ENCODE measurements around the gene YBX2.

The YBX2 gene

DNA sequence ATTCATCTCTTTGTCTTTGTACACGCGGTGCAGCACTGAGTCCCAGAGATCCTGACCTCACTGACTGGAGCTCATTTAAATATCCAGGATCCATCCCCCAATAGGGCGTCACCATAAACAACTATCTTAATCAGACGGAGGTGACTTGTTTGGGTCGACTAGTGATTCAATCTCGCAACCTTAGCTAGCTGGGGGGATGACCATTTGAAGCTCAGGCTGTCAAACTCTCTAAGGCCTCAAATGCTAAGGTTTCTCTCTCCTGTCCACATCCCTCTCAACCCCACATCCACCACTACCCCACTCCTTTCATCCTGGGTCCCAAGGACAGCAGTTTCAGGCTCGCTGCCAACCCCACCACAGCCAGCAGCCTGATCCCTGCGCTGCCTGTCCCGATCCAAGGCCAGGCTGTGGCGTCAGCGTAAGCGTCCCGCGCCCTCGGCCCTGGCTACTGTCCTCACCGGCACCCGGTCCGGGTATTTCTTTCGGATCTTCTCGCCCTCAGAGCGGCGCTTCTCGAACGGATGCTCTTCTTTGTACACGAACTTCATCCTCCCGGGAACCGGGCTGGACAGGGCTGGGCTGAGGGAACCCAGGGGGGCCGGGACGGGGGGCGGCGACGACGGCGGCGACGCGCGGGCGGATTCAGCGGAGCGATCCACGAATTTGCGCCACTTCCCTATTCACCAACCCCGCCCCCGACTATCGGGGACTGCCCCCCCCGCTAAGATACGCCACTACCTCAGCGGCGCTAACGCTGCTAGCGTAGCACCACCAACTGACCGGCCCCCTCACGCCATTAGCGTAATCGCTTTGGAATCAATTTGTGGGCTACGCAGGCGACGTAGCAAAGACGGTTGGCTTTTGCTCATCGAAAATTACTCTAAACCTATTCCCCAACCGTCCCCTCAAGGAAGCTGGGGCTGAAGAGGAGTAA, 52.4 kb downstream of the YBX2 start, which contains the start of gene GABARAP:
GABARAP (minus strand) TSS at position 667 of the 934 bp plus-strand sequence; CDS start at position 548, 119 bp downstream.
- peak; percentile 93 for DNase-seq

DNA sequence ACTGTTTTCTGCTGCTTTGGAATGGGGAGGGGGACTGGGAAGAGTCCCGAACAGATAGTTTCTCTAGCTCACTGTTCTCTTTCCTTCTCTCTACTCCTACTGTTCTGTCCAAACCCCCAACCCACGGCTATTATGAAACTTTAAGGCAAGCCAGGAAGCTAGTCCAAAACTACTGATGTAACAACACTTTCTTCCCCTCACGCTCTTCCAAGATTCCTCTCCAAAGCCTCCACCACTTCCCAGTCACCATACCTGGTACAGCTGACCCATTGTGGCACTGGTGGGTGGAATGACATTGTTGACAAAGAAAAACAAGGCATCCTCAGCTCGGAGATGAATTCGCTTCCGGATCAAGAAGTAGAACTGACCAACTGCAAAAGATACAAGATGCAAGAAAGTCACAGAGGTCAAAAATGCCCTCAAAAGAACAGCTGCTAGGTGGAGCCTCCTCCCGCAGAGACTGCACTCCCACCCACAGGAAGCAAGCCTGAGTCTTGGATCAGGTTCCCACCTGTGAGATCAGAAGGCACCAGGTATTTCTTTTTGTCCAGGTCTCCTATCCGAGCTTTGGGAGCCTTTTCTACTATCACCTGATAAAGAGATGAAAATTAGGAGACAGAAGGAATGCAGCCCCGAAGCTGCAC, 53.2 kb downstream of the YBX2 start:
- DNase-seq, result no peak

DNA sequence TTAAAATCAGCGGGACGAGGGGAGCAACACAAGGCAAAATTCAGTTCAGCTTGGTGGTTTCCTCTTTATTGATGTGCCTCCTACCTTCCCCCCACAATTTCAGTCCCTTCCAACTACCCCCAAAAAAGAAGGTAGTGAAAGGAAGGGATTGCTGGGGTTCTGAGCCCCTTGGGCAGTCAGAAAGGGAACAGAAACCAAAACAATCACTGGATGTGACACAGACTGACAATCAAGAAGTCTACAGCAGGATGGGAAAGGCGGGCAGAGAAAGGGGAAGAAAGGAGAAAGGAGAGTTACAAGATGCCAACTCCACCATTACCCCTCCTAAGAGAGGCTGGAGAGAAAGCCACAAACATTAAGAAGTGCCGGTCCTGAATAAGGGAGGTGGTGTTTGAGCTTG, 54.1 kb downstream of the YBX2 start:
- no peak for DNase-seq

DNA sequence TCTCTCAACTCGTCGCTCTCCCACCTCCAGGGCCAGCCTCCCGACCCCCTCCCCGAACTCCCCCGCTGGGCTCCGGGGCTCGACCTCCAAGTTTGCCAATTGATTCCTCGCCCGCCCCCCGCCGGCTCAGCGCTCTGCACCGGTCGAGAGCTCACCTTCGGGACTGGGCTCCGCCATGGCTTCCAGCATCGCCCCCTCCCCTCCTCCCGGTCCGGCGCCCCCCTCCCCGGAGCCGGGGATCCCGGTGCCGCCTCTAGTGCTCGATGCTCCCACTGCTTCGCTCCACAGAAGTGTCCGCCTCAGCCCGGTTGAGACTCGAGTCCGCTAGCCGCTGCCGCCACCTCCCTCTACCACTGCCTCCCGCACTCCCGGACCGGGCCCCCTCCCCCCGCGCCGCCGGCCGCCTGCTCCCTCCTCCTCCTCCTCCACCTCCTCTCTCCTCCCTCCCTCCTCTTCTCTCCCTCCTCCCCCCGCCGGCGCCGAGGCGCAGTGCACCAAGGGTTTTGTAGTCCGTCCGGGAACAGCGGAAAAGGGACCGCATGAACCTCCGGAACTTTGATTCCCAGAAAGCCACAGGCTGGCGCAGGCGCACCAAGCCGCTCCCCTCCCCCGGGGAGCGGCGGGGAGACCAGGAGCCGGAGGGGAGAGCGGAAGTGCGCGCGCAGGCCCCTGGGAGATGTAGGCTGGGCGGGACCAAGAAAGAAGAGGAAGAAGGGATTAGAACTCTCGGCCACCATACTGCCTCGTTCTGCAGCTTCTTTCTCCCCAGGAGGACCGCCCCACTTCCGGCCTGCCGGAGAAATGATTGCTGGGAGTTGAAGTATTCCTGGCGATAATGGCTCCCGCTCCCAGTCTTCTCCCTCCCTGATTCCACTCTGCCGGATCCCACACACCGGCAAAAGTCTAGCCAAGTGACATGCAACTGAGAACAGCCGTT, 55.1 kb downstream of the YBX2 start, which contains the start of gene PHF23:
PHF23 (minus strand) TSS at position 367 of the 937 bp plus-strand sequence; CDS start at position 189, 178 bp downstream.
- peak; percentile 99 for DNase-seq

DNA sequence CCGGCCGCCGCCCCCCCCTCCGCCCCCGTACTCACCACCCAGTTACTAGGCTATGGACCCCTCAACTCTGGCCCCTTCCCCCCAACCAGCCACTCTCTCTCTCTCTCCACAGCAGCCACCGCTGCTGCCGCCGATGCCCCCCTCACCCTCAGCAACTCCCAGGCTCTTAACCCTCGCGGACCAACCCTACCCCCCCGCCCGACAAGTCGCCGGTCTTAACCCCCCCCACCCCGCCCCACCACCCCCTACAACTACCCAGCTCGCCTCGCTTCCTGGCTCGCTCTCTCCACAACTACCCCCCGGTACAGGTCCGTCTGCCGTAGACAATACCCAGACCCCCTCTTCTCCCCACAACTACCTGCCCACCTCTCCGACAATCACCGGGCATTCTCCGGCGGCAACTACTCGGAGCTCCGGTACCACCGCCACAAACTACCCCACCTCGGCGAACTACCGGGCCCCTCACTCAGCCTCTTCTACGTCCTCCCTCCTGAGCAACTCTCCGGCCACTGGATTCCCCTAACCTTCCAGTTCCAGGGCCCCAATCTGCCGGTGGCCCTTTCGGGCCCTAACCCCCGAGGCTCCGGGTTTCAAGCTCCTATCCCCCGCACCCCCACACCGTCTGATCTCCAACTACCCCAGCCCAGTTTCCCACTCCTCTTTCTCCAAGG, 55.9 kb downstream of the YBX2 start:
- no peak for DNase-seq

All from NCI-H510A treated with DMSO at 0.1 percent for 48 hours (cell line).